HL-60 (cell line): ENCODE measurements around the gene NXNL2.

Experiments used
- DNase-seq, 2 experiments: peaks; one replicate each; pipeline ENCODE4 v3.0.0-alpha.2; 2010 to 2020; ENCODE audit warnings: low read depth in 1 of 2, low spot score in 1 of 2
- H3K27ac ChIP-seq: fragments of 250-450 bp; sonication (Bioruptor Pico); replicated peaks from 2 replicates; pipeline ENCODE4 v1.5.1; 2020; ENCODE audit warnings: mild to moderate bottlenecking, moderate library complexity
- H3K27me3 ChIP-seq: fragments of 250-450 bp; sonication (Bioruptor Pico); 2 replicates; pipeline ENCODE4 v1.5.1; 2021; ENCODE audit warnings: mild to moderate bottlenecking, moderate library complexity; ENCODE audit not compliant: insufficient read depth, poor library complexity, severe bottlenecking
- H3K4me3 ChIP-seq: replicated peaks from 2 replicates; pipeline ENCODE4 v1.5.1; 2011; ENCODE audit warnings: mild to moderate bottlenecking, control low read depth, low read length; ENCODE audit not compliant: insufficient read depth
- CTCF ChIP-seq: IDR thresholded peaks from one replicate; pipeline ENCODE4 v1.5.1; 2011; ENCODE audit warnings: low read length, control low read depth, inconsistent platforms; ENCODE audit not compliant: insufficient read depth
- GABPA ChIP-seq: IDR thresholded peaks from 2 replicates; pipeline ENCODE4 v1.6.1; 2012; ENCODE audit warnings: low read depth
- POLR2AphosphoS5 ChIP-seq: IDR thresholded peaks from 2 replicates; pipeline ENCODE4 v1.6.1; 2012; ENCODE audit warnings: low read depth
- REST ChIP-seq: IDR thresholded peaks from 2 replicates; pipeline ENCODE4 v1.6.1; 2012; ENCODE audit warnings: low read depth; ENCODE audit not compliant: insufficient replicate concordance
- SPI1 ChIP-seq: IDR thresholded peaks from 2 replicates; pipeline ENCODE4 v1.6.1; 2012; ENCODE audit warnings: low read depth, mild to moderate bottlenecking, borderline replicate concordance

NXNL2 gene

GRCh38 chr9:88536023-88536324 lies 996 bp downstream of the NXNL2 start:
- H3K27me3 ChIP-seq, result peaks cover 16% of the 10 kb centered on the region
- TF ChIP-seq CTCF, result no peak
- TF ChIP-seq SPI1, result no peak
- TF ChIP-seq GABPA, result no peak
- no peak for TF ChIP-seq REST
- TF ChIP-seq POLR2AphosphoS5, result no peak
- no peak overlapping the region for H3K27ac ChIP-seq
- H3K4me3 ChIP-seq, result no peak overlapping the region
- DNase-seq, result no peak

GRCh38 chr9:88536951-88537760 lies 2.2 kb downstream of the NXNL2 start:
- DNase-seq, result no peak
- H3K27ac ChIP-seq, result no peak overlapping the region
- TF ChIP-seq REST, result no peak
- TF ChIP-seq POLR2AphosphoS5, result no peak
- no peak for TF ChIP-seq GABPA
- TF ChIP-seq SPI1, result no peak
- TF ChIP-seq CTCF, result no peak
- H3K4me3 ChIP-seq, result no peak overlapping the region
- H3K27me3 ChIP-seq, result peaks cover 16% of the 10 kb centered on the region

GRCh38 chr9:88537761-88538091 lies 2.7 kb downstream of the NXNL2 start:
- no peak for TF ChIP-seq CTCF
- TF ChIP-seq REST, result no peak
- TF ChIP-seq POLR2AphosphoS5, result no peak
- TF ChIP-seq GABPA, result no peak
- no peak for TF ChIP-seq SPI1
- peak; percentile 81 to 88 for DNase-seq
- Histone ChIP-seq H3K4me3 (no peak overlapping the region), H3K27me3 (peaks cover 16% of the 10 kb centered on the region), H3K27ac (no peak overlapping the region)
